HCT116 (cell line): ENCODE data around the gene SNX25. TPM values are rescaled to one million over a fixed set of nuclear protein-coding genes. Genes with fewer than 3 reads are reported as not detected.

Source experiments
- ATAC-seq: fragments of 200-7000 bp; cut with Tn5 transposase; 2 replicates; pipeline ENCODE4 v1.9.1; 2020; ENCODE audit warnings: mild to moderate bottlenecking, moderate library complexity
- BruUV-seq: library from RNA; stranded (reverse); fragments of 400-500 nt; replicated peaks from 2 replicates; lab custom pipeline; 2021; lab: Mats Ljungman, UMichigan
- CTCF ChIA-PET: fragments of 300-600 bp; sonication (Branson Sonifier 250); formaldehyde crosslinking; loops from one replicate; lab custom pipeline; 2021; ENCODE audit warnings: antibody characterized with exemption; lab: Charles Lee
- POLR2A ChIA-PET: fragments of 300-600, 350-600 bp; sonication (Branson Sonifier 250); formaldehyde crosslinking; loops from one replicate; lab custom pipeline; 2021; ENCODE audit warnings: antibody characterized with exemption; lab: Charles Lee
- RAD21 ChIA-PET, 2 experiments: fragments of 300-600 bp; sonication (Branson Sonifier 250); formaldehyde crosslinking; loops; one replicate each; lab custom pipeline; 2023; ENCODE audit warnings: low total read pairs in 2 of 2; ENCODE audit not compliant: uncharacterized antibody in 2 of 2, unreplicated experiment in 2 of 2, low non-redundant PET in 1 of 2; lab: Charles Lee
- DNase-seq: peaks from one replicate; pipeline ENCODE4 v3.0.0-alpha.2; 2010; ENCODE audit warnings: low read depth, low spot score
- H2AFZ ChIP-seq: fragments of 200-600 bp; shearing (Covaris generic), sonication (generic); 2 replicates; pipeline ENCODE4 v1.6.1; 2017; ENCODE audit warnings: low read depth, mixed run types, mixed read lengths, antibody characterized with exemption, low read length; ENCODE audit not compliant: poor library complexity, severe bottlenecking
- H3K27ac ChIP-seq: 2 replicates; pipeline ENCODE4 v1.5.1; 2012; ENCODE audit warnings: low read depth, low read length
- H3K27me3 ChIP-seq: fragments of 200-600 bp; sonication (generic); 2 replicates; pipeline ENCODE4 v1.6.1; 2016; ENCODE audit warnings: mixed run types, low read length, mixed read lengths; ENCODE audit not compliant: insufficient read depth
- H3K36me3 ChIP-seq, 2 experiments: fragments of 200-500 bp in 1 of 2; fragments of 200-600 bp in 1 of 2; sonication (Bioruptor generic) in 1 of 2; sonication (generic) in 1 of 2; 2 replicates each; pipeline versions ENCODE4 v1.5.1 to v1.6.1; 2014 to 2016; ENCODE audit warnings: low read length in 2 of 2, inconsistent platforms in 1 of 2, mixed read lengths in 1 of 2, mixed run types in 1 of 2; ENCODE audit not compliant: insufficient read depth in 2 of 2, control insufficient read depth in 1 of 2
- H3K4me1 ChIP-seq, 2 experiments: fragments of 200-600 bp in 1 of 2; sonication (generic) in 1 of 2; 2 replicates each; pipeline versions ENCODE4 v1.5.1 to v1.6.1; 2012 to 2017; ENCODE audit warnings: low read length in 2 of 2, inconsistent platforms in 1 of 2, mild to moderate bottlenecking in 1 of 2, mixed read lengths in 1 of 2, mixed run types in 1 of 2, moderate library complexity in 1 of 2; ENCODE audit not compliant: insufficient read depth in 2 of 2, control insufficient read depth in 1 of 2
- H3K4me2 ChIP-seq: fragments of 200-600 bp; sonication (generic); 2 replicates; pipeline ENCODE4 v1.6.1; 2017; ENCODE audit warnings: mixed run types, low read length, mixed read lengths
- H3K4me3 ChIP-seq, 2 experiments: fragments of 200-600 bp in 1 of 2; sonication (generic) in 1 of 2; replicated peaks in 1 of 2; 2 replicates each; pipeline ENCODE4 v1.5.1; 2011 to 2016; ENCODE audit warnings: low read length in 2 of 2, control low read depth in 1 of 2, low read depth in 1 of 2, mild to moderate bottlenecking in 1 of 2, mixed read lengths in 1 of 2, mixed run types in 1 of 2
- H3K79me2 ChIP-seq: fragments of 200-600 bp; sonication (generic); 2 replicates; pipeline ENCODE4 v1.6.1; 2017; ENCODE audit warnings: mild to moderate bottlenecking, mixed run types, low read length, moderate library complexity, mixed read lengths; ENCODE audit not compliant: insufficient read depth
- H3K9ac ChIP-seq: fragments of 200-600 bp; sonication (generic); 2 replicates; pipeline ENCODE4 v1.6.1; 2016; ENCODE audit warnings: low read length, mixed read lengths
- H3K9me2 ChIP-seq: fragments of 200-600 bp; sonication (generic), shearing (Covaris generic); 2 replicates; pipeline ENCODE4 v1.6.1; 2017; ENCODE audit warnings: mixed run types, mild to moderate bottlenecking, moderate library complexity; ENCODE audit not compliant: insufficient read depth
- H3K9me3 ChIP-seq, 2 experiments: fragments of 200-500 bp in 1 of 2; fragments of 200-600 bp in 1 of 2; sonication (Bioruptor generic) in 1 of 2; sonication (generic) in 1 of 2; 2 replicates each; pipeline ENCODE4 v1.6.1; 2014 to 2017; ENCODE audit warnings: low read length in 2 of 2, mixed read lengths in 2 of 2, inconsistent platforms in 1 of 2, low read depth in 1 of 2, mild to moderate bottlenecking in 1 of 2, mixed run types in 1 of 2, moderate library complexity in 1 of 2; ENCODE audit not compliant: control insufficient read depth in 1 of 2, insufficient read depth in 1 of 2
- H4K20me1 ChIP-seq: fragments of 200-600 bp; sonication (generic), shearing (Covaris generic); 2 replicates; pipeline ENCODE4 v1.6.1; 2017; ENCODE audit warnings: mixed run types, mild to moderate bottlenecking, moderate library complexity; ENCODE audit not compliant: insufficient read depth
- ATF3 ChIP-seq: IDR thresholded peaks from 2 replicates; pipeline ENCODE4 v1.6.1; 2012
- CBX3 ChIP-seq: IDR thresholded peaks from 2 replicates; pipeline ENCODE4 v1.6.1; 2012; ENCODE audit warnings: low read depth
- CEBPB ChIP-seq: IDR thresholded peaks from 2 replicates; pipeline ENCODE4 v1.6.1; 2012; ENCODE audit warnings: low read depth
- CTCF ChIP-seq, 3 experiments: fragments of 200-600 bp in 1 of 3; sonication (generic) in 1 of 3; IDR thresholded peaks in 2 of 3; conservative IDR thresholded peaks in 1 of 3; 2 replicates each; pipeline ENCODE4 v1.5.1; 2012 to 2017; ENCODE audit warnings: low read depth in 2 of 3, low read length in 2 of 3, antibody characterized with exemption in 1 of 3, borderline replicate concordance in 1 of 3, control low read depth in 1 of 3, mild to moderate bottlenecking in 1 of 3, mixed read lengths in 1 of 3, mixed run types in 1 of 3, moderate library complexity in 1 of 3; ENCODE audit not compliant: insufficient read depth in 1 of 3
- EGR1 ChIP-seq: IDR thresholded peaks from 2 replicates; pipeline ENCODE4 v1.6.1; 2012; ENCODE audit warnings: low read depth
- ELF1 ChIP-seq: IDR thresholded peaks from 2 replicates; pipeline ENCODE4 v1.6.1; 2012; ENCODE audit warnings: low read depth, borderline replicate concordance
- FOSL1 ChIP-seq: IDR thresholded peaks from 2 replicates; pipeline ENCODE4 v1.6.1; 2012; ENCODE audit warnings: low read depth
- JUND ChIP-seq: IDR thresholded peaks from 2 replicates; pipeline ENCODE4 v1.6.1; 2012
- MAX ChIP-seq: IDR thresholded peaks from 2 replicates; pipeline ENCODE4 v1.6.1; 2012
- POLR2A ChIP-seq: IDR thresholded peaks from 2 replicates; pipeline ENCODE4 v1.7.0; 2011; ENCODE audit warnings: borderline replicate concordance; ENCODE audit not compliant: insufficient read depth, insufficient read length; ENCODE audit errors: extremely low read depth
- POLR2AphosphoS5 ChIP-seq: IDR thresholded peaks from 2 replicates; pipeline ENCODE4 v1.6.1; 2011; ENCODE audit warnings: mild to moderate bottlenecking, low read depth, low read length, moderate library complexity
- RAD21 ChIP-seq: IDR thresholded peaks from 2 replicates; pipeline ENCODE4 v1.6.1; 2012; ENCODE audit warnings: low read depth, mild to moderate bottlenecking
- REST ChIP-seq: IDR thresholded peaks from 2 replicates; pipeline ENCODE4 v1.6.1; 2012; ENCODE audit warnings: low read depth
- SRF ChIP-seq: IDR thresholded peaks from 2 replicates; pipeline ENCODE4 v1.6.1; 2012; ENCODE audit warnings: low read depth
- TCF7L2 ChIP-seq: IDR thresholded peaks from 2 replicates; pipeline ENCODE4 v1.7.0; 2011; ENCODE audit warnings: borderline replicate concordance, inconsistent platforms; ENCODE audit not compliant: insufficient read depth, insufficient read length; ENCODE audit errors: extremely low read depth
- ZBTB33 ChIP-seq: IDR thresholded peaks from 2 replicates; pipeline ENCODE4 v1.6.1; 2011; ENCODE audit warnings: mild to moderate bottlenecking, low read length, moderate library complexity; ENCODE audit not compliant: insufficient replicate concordance; ENCODE audit errors: extremely low read depth
- ZFX ChIP-seq: fragments of 450-650 bp; IDR thresholded peaks from 2 replicates; pipeline ENCODE4 v1.6.1; 2017
- intact Hi-C: fragments of 100-400 bp; cut with micrococcal nuclease; formaldehyde crosslinking; loops from 2 replicates; pipeline ENCODE4 v1.10.0; 2022
- total RNA-seq: library from RNA; stranded (reverse); gene quantifications from one replicate; pipeline ENCODE4 v1.2.1, GENCODE V29; 2021; ENCODE audit not compliant: unreplicated experiment

Gene SNX25
- total RNA-seq, 1 experiment from 2014 or later: 20.9 TPM

- peak overlapping the region; percentile 90 for H3K27ac ChIP-seq
- H3K4me1 ChIP-seq: peaks cover 11 to 29% of the 10 kb centered on the region in 2 experiments
- peaks cover 7 to 12% of the 10 kb centered on the region in 2 experiments; a peak in 2 of 4 replicates for H3K36me3 ChIP-seq
- peak overlapping the region; percentile 5 for H2AFZ ChIP-seq
- no peaks in the 10 kb centered on the region for H3K27me3 ChIP-seq
- DNase-seq: peak; percentile 92
- ChIA-PET CTCF (interaction anchor here (1.0 kb wide), 1 partner anchor 391 kb away, joined by 3 read pairs; no protein-coding TSS in a partner anchor), RAD21 (no interaction called here), POLR2A (interaction anchor here (0.7 to 1.6 kb wide), 5 partner anchors 9 to 203 kb away, joined by 3 to 4 read pairs (median 3); partner anchors contain the start of gene UFSP2)
- H3K9me2 ChIP-seq: no peaks in the 10 kb centered on the region
- H3K4me3 ChIP-seq: peak overlapping the region; percentile 57 to 61
- H4K20me1 ChIP-seq: no peaks in the 10 kb centered on the region
- peak overlapping the region; percentile 86 for H3K4me2 ChIP-seq
- BruUV-seq: no TSS peak
- intact Hi-C loops: loop anchor here (2.0 to 5.0 kb wide), 2 partner anchors 194 to 201 kb away; partner anchors contain the start of gene CFAP97
- no peaks in the 10 kb centered on the region for H3K9me3 ChIP-seq
- ATAC-seq: peak; percentile 92
- H3K79me2 ChIP-seq: no peaks in the 10 kb centered on the region
- peak overlapping the region; percentile 75 for H3K9ac ChIP-seq
- peak; percentile 31; the same call in 1 of the 2 replicates for TF ChIP-seq ZFX
- no peak; the same call in 1 of the 2 replicates for TF ChIP-seq REST
- TF ChIP-seq POLR2A: peak; percentile 79
- no peak for TF ChIP-seq FOSL1
- TF ChIP-seq POLR2AphosphoS5: no peak; the same call in 1 of the 2 replicates
- no peak; the same call in 1 of the 2 replicates for TF ChIP-seq CEBPB
- no peak for TF ChIP-seq RAD21
- TF ChIP-seq ELF1: peak; percentile 60; the same call in 1 of the 2 replicates
- peak; percentile 59; the same call in 1 of the 2 replicates for TF ChIP-seq SRF
- TF ChIP-seq ZBTB33: peak; percentile 61
- TF ChIP-seq CTCF (IDR thresholded peaks at IDR 0.05 in 2 of 3, conservative IDR thresholded peaks at IDR 0.05 in 1 of 3; ENCODE audit: borderline replicate concordance in 1 of 3, insufficient read depth in 1 of 3, low read depth in 2 of 3, low read length in 2 of 3): no peak
- TF ChIP-seq JUND: peak; percentile 33; the same call in 1 of the 2 replicates
- TF ChIP-seq EGR1: peak; percentile 93
- TF ChIP-seq TCF7L2: peak; percentile 7
- no peak for TF ChIP-seq ATF3
- TF ChIP-seq MAX: peak; percentile 100
- peak; percentile 88 for TF ChIP-seq CBX3
Observed at GRCh38 chr4:185395956-185396723, 186.7 kb downstream of the SNX25 start.
